Head of caudate nucleus (tissue), 42 donors: ENCODE results near the gene CHORDC1.
"Not testable (repeated sequence)": the region's sequence is repeated elsewhere in the genome, so short reads cannot be mapped to it uniquely, and the experiment has no call there.

Experiments used
- DNase-seq, 42 donors: peaks; one replicate each; pipeline versions ENCODE4 v3.0.0 to v3.0.0-alpha.2; 2020 to 2021; ENCODE audit warnings: mixed read lengths in 7 of 42
- intact Hi-C: fragments of 100-400 bp; cut with DNase I; formaldehyde crosslinking; loops from one replicate; pipeline ENCODE4 v1.15.0; 2022

The CHORDC1 gene

GRCh38 chr11:90219438-90219837, 3.4 kb downstream of the CHORDC1 start:
- intact Hi-C loops, result no loop called here
- no peak for DNase-seq

DNA sequence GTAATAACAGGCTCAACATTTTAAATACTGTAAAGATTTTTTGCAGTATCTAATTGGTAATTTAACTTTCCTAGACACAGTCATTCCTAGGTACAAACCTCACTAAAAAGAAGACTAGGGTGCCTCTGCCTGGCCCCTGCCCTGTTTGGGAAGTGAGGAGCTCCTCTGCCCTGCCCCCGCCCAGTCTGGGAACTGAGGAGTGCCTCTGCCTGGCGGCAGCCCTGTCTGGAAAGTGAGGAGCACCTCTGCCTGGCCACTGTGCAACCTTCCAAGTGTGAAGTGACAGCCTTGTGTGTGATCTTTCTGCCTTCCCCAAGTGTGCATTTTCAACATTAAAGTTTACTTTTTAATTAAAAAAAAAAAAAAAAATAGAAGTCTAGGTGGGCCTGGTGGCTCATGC, 4.2 kb downstream of the CHORDC1 start:
- peak in 9 of 42 donors; percentile 4 to 53 (median 18) for DNase-seq
- intact Hi-C loops, result no loop called here

GRCh38 chr11:90216611-90217010, 6.2 kb downstream of the CHORDC1 start:
- intact Hi-C loops, result no loop called here
- no peak for DNase-seq

- DNase-seq, result no peak
- intact Hi-C loops, result no loop called here
Observed at GRCh38 chr11:90213322-90213721, 9.5 kb downstream of the CHORDC1 start.

DNA sequence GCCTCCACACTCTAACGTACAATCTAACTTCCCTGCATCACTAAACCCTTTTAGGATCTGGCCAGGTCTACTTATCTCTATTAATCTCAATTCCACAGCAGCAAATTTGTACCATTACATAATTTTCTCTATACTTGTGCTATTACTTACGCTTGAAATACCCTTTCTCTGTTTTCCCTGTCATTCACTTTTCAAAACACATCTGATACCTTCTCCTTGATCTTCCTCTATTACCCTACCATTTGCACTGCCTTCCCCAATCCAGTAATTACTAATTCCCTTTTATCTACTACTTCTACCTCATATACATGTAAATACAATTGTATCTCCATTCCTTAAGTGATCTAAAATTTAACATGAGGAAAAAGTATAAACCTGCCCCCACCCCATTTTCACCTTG, 14.0 kb downstream of the CHORDC1 start:
- no peak for DNase-seq
- intact Hi-C loops, result no loop called here

GRCh38 chr11:90207992-90208391, 14.9 kb downstream of the CHORDC1 start:
- DNase-seq, result peak in 1 of 42 donors; percentile 27
- intact Hi-C loops, result not testable (repeated sequence)

DNA sequence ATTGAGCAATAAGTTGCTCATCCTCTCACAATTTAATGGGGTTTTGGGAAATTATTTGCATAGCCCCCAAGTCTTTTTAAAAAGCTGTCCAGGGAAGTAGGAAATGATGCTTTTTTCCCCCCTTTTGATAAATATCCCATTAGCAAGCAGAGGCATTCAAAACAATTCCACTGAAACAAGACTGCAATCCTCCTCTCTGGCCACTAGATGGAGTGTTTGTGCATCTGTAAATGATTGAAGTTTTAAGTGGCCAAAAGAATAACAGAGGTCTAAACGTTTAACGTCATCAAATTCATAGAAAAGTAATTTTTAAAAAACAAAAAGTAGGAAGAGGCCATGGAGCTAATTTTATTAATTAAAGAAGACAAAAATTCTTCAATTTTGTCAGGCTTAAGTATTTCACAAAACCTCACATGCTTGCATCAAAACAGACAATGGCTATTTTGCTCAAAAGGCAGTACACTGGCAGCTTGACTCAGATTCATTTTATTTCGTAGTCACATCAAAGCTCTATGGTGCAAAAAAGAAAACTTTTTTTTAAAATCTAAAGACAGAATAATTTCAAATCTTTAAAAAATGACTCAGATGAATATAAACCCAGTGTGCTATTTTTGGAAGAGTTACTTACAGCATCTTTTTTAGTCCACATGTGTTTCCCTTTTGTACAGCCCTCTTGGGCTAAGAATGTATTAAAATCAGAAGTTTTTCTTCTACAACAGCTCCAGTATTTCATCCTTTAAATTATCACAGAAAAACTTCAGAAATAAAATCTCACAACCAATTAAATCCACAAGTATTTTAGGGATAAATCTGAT, 17.8 kb downstream of the CHORDC1 start:
- intact Hi-C loops, result no loop called here
- DNase-seq, result peak in 5 of 42 donors; percentile 10 to 38 (median 16)

GRCh38 chr11:90204407-90204806, 18.4 kb downstream of the CHORDC1 start:
- intact Hi-C loops, result no loop called here
- no peak for DNase-seq

GRCh38 chr11:90202342-90202741, 20.5 kb downstream of the CHORDC1 start:
- no peak for DNase-seq
- intact Hi-C loops, result no loop called here

- no peak for DNase-seq
Observed at GRCh38 chr11:90197377-90197776, 25.5 kb downstream of the CHORDC1 start.

GRCh38 chr11:90192869-90193582, 29.8 kb downstream of the CHORDC1 start:
- intact Hi-C loops, result no loop called here
- no peak for DNase-seq

More at GRCh38 chr11:90197377-90197776, 25.5 kb downstream of the CHORDC1 start:
- intact Hi-C loops, result no loop called here

DNA sequence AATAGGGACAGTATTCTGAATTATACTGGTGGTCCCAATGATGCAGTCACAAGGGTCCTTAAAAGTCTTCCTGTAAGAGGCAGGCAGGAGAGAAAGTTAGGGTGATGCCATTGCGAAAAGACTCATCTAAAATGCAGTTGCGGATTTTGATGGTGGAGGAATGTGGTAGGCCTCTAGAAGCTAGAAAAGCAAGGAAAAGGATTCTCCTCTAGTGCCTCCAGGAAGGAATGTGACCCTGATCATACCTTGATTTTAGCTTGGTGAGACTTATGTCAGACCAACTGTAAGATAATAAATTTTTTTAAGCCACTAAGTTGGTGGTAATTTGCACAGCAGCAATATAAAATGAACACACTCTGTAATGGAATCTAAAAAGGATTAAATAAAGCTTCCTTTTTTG, 33.8 kb downstream of the CHORDC1 start:
- intact Hi-C loops, result no loop called here
- no peak for DNase-seq

DNA sequence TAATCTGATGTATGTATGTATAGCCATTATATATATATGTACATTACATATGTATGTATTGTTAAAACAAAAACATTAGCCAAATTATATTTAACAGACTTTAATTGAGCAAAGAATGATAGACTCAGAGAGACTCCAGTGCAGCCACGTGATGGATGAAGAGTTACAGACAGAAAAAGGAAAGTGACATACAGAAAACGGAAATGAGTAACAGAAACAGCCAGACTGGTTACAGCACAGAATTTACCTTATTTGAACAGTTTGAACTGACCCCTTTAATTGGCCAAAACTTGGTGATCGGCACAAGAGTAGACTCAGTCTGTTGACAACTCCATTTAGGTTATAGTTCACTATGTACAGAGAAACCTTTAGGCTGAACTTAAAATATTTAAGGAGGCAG, 35.0 kb downstream of the CHORDC1 start:
- DNase-seq, result no peak
- intact Hi-C loops, result no loop called here

DNA sequence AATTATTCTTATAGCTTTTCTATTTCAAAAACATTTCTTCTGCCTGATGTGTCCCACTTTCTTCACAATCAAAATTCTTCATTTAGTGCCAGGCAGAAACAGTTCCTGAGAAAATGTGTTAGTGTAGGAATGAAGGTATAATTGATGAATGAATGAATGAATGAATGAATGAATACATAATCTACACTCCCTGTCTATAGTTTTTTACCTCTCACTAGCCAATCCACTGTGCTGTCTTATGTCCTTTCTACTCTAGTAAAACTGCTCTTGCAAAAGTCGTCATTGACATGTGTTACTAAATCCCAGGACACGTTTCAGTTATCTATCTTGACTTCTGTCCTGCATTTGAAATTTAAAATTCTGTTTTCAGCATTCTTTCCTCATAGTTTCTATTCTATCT, 42.9 kb downstream of the CHORDC1 start:
- DNase-seq, result no peak
- intact Hi-C loops, result no loop called here

- intact Hi-C loops, result no loop called here
- DNase-seq, result no peak
Observed at GRCh38 chr11:90178751-90179150, 44.1 kb downstream of the CHORDC1 start.

DNA sequence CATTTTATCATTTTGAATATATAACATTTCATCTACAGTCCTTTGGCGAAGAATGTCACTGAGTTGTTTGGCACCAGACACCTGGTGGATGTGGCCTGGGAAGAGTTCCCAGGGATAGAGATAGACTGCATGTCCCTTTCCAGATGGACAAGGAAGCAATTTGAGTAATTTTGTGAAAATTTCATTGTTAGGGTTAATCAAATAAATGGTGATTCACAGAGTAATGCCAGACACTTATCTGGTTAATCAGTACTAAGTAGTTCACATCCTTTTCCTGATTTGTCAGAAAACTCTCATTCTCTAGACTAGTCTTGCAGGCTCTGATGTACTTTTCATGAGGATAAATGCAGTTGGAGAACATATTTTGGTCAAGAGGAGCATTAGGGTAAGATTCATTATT, 46.8 kb downstream of the CHORDC1 start:
- intact Hi-C loops, result no loop called here
- no peak for DNase-seq

DNA sequence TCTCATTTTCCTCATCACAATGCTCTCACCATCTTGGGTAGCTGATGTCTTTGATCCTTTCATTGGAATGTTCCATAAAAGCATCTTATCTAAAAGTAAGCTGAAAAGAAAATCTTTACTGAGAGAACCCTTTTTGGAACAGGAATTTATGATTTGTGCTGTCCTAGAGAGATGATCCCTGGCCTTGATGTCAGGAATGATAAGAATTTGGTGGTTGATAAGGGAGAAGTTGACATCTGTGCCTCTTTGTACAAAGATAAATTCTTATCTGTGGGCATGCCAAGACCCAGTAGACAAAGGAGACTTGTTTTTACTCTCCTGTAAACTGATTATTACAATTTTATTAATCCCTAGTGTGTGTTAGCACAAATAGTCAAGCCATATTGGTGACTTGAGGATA, 51.5 kb downstream of the CHORDC1 start:
- intact Hi-C loops, result no loop called here
- DNase-seq, result no peak

GRCh38 chr11:90168571-90168970, 54.3 kb downstream of the CHORDC1 start:
- intact Hi-C loops, result no loop called here
- no peak for DNase-seq

DNA sequence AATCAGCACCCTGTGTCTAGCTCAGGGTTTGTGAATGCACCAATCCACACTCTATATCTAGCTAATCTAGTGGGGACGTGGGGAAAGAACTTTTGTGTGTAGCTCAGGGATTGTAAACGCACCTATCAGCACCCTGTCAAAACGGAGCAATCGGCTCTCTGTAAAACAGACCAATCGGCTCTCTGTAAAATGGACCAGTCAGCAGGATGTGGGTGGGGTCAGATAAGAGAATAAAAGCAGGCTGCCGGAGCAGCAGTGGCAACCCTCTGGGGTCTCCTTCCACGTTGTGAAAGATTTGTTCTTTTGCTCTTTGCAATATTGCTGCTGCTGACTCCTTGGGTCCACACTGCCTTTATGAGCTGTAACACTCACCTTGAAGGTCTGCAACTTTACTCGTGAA, 55.1 kb downstream of the CHORDC1 start:
- DNase-seq, intact Hi-C loops: not testable (repeated sequence)

DNA sequence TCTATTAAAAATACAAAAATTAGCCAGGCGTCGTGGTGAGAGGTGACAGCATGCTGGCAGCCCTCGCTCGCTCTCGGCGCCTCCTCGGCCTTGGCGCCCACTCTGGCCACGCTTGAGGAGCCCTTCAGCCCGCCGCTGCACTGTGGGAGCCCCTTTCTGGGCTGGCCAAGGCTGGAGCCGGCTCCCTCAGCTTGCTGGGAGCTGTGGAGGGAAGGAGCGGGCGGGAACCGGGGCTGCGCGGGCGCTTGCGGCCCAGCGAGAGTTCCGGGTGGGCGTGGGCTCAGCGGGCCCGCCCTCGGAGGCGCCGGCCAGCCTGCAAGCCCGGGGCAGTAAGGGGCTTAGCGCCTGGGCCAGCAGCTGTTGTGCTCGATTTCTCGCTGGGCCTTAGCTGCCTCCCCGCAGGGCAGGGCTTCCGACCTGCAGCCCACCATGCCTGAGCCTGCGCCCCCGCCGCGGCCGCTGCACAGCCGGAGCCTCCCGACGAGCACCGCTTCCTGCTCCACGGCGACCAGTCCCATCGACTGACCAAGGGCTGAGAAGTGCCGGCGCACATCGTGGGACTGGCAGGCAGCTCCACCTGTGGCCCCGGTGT, 55.8 kb downstream of the CHORDC1 start:
- DNase-seq, intact Hi-C loops: not testable (repeated sequence)
